T1000 (cell line): ENCODE data around the gene KRT4.

ENCODE experiments used
- DNase-seq: peaks from one replicate; lab custom pipeline; 2025; ENCODE audit warnings: mixed read lengths; lab: John Stamatoyannopoulos, UW

Gene KRT4

DNA sequence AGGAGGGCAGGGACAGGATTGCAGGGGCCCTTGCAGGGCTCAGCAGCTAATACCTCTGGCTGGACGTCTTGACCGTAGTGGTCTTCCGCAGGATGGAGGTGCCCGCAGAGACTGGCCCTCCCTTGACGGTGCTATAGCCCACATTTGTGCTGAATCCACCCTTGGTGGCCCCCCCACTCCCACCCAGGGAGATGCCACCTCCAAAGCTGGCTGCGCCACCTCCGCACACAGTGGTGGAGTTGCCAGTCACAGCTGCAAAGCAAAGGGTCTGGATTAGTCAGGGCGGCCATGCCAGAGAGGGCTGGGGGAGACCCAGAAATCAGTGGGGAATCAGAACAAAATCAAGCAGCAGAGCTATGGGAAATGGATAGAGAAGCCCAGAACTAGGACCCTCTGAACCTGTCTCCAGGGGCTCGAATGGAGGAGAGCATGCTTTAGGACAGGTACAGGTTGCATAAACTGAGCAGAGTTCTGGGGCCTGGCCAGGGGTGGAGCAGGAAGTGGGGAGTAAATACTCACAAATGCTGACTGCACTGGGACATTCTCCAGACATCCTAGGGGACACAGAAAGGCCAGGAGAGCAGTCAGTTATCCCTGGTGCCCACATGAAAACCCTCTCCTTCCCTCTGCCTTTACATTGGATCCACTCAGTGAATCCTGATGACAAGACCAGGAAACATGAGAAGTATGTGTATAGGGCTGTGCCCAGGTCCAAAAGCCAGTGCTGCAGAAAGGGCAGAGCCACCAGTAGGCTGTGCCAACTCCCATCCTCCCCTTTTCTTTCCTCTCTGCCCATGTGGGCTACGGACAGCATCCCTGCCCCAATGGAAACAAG is 8.1 kb upstream of the KRT4 start:
- DNase-seq, result no peak

GRCh38 chr12:52821071-52821730 is 7.3 kb upstream of the KRT4 start:
- DNase-seq, result no peak

GRCh38 chr12:52820521-52820920 is 6.6 kb upstream of the KRT4 start:
- no peak for DNase-seq

DNA sequence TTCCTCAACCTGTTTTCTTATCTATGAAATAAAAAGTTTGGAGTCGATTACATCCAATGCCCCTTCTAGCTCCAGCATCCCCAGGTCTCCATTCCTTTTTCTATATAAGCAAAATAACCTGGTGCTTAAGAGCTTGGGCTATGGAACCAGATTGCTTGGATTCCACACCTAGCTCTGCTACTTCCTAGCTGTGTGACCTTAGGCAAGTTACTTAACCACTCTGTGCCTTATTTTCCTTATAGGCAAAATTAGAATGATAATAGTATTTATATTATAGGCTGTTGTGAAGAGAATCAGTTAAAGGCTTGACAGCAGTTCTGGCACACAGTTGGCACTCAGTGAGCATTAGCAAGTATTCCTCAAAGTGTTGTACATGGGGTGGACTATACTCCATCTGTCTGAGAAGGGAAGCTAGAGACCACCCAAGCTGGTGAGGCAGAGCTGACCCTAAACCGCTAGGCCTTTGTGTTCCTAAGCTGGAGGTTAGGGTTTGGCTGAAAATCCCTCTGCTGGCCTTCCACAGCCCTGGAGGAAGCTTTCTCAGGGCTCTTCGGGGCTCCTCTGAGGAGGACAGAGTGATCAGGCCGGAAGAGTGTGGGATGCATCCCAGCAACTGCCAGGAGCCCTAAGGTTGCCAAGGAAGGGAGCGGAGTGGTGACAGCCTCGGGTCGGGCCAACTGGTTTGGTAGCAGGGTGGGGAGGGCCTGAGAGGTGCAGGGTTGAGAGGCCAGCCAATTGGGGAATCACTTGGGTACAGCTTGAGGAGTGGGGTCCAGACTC is 6.0 kb upstream of the KRT4 start:
- DNase-seq, result no peak

- no peak for DNase-seq
These were observed 5.0 kb upstream of the KRT4 start for GRCh38 chr12:52818887-52819420.

DNA sequence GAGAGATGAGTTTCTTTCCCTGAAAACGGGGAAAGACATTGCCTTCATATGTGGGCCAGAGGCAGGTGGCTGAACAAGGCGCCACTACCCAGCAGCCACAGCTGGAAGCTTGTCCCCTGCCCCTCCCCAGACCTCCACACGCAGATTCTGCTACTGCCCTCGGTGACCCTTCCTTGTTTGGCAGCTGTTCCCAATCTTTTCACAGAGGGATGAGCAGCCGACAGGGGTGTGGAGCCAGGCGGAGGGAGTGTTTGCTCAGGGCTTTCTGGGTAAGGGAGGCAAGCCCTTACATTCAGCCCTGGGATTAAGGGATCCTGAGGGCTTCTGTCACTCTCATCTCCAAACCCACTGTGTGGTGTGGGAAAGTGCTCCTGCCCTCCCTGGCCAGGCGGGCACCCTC is 4.5 kb upstream of the KRT4 start:
- DNase-seq, result no peak

DNA sequence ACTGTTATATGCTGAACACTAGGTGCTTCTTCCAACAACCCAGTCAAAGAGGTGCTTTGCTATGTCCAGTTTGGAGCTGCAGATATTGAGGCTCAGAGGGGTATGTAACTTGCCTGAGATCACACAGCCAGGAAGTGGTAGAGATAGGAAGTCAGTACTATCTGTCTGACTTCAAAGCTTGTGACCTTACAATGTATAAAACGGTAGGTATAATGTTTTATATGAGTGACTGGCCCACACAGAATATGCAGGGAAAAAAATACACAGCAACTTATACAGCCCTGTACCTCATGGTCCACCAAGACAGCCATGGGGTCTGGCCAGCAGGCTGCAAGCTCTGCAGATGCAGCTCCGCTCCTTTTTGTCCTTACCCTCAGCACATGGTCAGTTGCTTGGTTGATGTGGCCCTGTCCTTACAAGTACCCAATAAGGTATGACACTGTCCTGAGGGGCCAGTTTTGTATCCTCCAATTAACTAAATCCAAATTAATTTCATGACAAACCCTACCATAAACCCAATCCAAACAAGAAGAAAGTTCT is 3.9 kb upstream of the KRT4 start:
- no peak for DNase-seq

DNA sequence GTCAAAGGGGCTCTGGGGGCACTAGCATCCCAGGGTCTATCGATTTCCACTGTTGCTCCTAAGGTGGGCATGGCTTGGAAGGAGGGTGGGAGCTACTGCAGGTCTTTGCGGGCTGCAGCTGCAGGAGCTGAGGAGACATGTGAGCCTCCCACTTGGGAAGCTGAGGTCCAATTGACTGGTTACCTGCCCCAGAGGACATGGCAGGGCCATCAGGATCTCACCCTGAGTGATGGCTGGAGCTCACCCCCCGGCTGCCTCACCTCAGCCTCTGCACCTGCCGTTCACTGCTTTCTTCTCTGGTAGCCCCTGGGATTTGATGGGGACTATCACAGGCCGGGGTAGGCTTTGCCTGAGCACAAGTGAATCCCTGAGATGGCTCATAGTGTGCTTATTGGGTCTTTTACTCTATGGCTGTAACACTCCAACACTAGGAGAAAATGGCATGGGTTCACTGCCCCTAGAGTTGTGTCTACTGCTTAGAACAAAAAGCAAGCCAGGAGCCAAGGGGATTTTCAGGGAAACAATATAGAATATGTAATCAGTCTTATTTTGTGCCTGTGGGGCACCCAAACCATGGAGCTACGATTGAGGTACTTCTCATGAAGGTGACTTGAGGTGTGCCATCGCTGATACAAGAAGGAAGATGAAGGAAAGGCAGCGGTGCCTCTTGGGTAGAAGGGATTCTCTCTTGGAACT is 3.2 kb upstream of the KRT4 start:
- no peak for DNase-seq

- no peak for DNase-seq
These were observed 2.0 kb upstream of the KRT4 start for GRCh38 chr12:52815676-52816588.

- DNase-seq, result no peak
These were observed 1.2 kb upstream of the KRT4 start for GRCh38 chr12:52815161-52815560.

DNA sequence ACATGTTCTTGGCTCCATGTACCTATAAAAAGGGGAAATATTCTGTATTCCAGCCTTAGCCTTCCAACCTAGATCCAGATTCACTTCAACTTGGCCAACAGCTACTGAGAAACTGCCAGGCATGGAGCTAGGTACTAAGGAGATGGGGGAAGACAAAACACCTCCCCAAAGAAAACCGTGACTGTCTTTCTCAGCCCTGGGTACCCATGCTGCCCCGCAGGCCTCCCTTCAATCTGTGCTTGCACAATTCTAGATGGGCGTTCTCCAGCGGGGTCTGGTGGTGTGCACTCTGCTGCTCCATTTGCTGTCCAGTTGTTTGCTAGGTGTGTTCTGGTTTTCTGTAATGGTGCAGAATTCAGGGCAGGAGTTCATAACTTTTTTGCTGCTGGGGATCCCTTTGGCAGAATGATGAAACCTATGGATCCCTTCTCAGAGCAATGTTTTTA is 817 bp upstream of the KRT4 start:
- DNase-seq, result no peak

DNA sequence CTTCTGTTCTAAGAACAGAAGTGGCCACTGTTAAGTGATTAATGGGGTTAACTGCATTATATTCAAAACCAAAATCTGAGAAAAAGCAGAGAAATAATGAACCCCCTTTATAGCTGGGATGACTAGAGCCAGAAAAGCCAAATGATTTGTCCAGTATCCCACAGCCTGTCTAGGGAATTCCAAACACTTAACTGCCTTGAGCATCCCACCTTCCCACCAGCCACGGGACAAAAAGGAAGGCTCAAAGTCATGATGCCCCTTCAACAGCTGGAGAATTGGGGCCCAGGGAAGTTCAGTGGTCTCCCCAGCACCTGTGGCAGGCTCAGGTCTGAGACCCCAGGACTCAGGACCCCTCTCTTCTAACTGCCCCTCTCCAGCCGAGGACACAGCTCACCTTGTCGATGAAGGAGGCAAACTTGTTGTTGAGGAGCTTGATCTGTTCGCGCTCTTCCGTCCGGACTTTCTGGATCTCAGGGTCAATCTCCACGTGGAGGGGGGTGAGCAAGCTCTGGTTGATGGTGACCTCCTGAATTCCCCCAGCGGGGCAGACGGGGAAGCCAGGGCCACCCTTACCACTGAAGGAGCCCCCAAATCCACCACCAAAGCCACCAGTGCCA is 605 bp downstream of the KRT4 start:
- no peak for DNase-seq

GRCh38 chr12:52812749-52813148 is 1.2 kb downstream of the KRT4 start:
- no peak for DNase-seq

DNA sequence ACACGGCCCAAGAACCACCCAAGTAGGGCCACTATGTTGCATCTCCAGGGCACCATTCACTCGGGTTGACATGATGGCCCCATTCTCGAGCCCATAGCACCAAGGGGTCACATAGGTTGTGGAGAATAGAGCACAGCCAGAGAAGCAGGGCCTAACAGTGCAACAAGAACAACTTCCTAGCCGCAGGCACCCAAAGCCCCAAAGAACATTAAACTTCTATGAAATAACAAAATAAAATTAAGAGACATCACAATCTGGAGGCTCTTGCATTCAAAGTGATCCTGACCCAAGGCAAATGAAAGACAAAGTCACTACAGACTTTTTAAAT is 1.9 kb downstream of the KRT4 start:
- no peak for DNase-seq

DNA sequence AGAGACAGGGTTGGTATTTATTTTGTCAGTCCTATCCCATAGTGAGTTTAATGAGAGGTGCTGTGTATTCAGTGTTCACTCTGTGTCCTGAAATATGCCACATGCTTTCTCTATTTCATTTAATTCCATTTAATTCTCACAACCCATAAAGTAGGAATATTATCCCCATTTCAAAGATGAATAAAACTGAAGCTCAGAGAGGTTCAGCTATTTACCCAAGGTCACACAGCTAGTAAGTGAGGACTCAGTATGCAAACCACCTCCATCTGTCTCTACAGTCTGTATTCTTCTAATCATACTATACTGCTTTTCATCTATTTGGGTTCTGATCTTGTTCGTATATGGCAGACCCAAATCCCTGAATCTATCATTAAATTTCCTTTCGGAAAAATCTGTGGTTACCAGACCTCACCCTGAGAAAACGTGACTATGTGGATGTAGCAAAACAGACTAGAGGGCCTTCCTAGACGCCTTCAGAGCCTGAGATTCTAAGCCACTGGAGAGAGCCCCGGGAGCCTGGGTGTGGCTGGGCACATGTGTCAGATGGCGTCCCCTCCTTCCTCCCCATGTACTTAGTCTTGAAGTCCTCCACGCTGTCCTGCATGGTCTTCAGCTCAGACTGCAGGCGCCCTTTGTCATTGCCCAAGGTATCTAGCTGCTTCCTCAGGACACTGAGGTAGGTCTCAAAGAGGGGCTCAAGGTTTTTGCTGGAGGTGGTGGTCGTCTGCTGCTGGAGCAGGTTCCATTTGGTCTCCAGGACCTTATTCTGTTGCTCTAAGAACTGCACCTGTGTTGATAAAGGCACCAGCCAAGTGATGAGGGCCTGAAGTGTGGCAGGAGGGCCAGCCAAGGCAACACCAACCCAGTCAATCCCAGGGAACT is 2.5 kb downstream of the KRT4 start:
- DNase-seq, result no peak

DNA sequence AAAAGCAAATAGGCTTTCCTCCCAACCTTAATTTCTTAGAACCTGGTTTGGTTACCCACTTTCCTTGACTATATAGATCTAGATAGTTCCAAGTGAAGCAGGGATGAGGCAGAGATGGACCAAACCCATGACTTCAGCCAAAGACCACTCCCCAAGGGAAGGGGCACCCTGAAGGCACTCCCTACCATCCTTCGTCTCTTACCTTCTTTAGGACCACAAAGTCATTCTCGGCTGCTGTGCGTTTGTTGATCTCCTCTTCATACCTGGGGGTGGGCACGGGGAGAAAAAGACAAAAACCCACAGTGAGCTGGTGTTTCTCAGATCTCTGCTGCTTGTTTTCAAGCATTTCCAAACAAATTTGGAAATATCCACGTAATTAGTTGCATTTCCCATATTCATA is 3.4 kb downstream of the KRT4 start:
- no peak for DNase-seq

DNA sequence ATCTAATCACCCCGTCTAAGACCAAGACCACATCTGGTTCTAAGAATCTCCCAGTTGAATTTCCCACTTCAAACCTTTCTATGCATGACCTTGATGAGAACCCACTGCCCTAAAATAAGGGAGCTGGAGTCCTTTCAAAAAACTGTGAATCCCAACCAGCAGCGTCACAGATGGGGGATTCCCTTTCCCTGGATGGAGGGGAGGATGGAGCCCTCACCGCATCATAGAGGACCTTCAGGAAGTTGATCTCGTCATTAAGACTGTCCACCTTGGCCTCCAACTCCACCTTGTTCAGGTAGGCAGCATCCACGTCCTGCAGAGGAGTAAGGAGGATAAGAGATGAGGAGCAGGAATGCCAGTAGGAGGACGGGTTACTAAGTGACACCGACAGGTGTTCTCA is 4.8 kb downstream of the KRT4 start:
- DNase-seq, result no peak

- DNase-seq, result no peak
These were observed 5.2 kb downstream of the KRT4 start for GRCh38 chr12:52808573-52809160.
